ENCODE results near the gene DCBLD2.

DNA sequence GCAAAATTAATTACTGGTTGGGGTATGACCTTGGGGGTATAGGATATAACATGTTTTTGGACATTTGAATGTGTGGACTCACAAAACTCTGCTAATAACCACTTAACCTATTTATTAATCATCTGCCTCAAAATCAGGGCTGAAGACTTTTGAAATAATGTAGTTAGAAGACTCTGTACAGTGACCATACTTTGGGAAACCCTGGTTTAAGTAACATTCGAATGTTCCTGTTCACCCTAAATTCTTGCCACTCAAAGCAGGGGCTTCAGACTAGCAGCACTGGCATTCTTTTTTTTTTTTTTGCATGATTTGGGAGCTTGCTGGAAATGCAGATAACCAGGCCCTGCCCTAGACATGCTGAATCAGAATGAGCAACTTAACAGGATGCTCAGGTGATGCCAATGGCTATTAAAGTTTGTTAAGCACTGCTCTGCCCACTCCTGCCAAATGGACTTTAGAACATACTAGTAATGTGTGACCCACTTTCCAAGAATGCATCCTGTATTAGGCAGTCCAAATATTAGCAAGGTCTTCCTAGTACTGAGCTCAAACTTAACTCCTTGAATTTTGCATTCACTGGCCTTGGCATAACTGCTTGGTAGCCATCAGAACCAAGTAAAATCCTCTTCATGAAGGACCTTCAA, 151.1 kb downstream of the DCBLD2 start:
- TF ChIP-seq POLR2A (IDR thresholded peaks at IDR 0.05; ENCODE audit: low read depth) (no peak), EP300 (IDR thresholded peaks at IDR 0.05) (no peak), POLR2AphosphoS5 (IDR thresholded peaks at IDR 0.05) (no peak)
- TF ChIP-seq, protein P1, sequence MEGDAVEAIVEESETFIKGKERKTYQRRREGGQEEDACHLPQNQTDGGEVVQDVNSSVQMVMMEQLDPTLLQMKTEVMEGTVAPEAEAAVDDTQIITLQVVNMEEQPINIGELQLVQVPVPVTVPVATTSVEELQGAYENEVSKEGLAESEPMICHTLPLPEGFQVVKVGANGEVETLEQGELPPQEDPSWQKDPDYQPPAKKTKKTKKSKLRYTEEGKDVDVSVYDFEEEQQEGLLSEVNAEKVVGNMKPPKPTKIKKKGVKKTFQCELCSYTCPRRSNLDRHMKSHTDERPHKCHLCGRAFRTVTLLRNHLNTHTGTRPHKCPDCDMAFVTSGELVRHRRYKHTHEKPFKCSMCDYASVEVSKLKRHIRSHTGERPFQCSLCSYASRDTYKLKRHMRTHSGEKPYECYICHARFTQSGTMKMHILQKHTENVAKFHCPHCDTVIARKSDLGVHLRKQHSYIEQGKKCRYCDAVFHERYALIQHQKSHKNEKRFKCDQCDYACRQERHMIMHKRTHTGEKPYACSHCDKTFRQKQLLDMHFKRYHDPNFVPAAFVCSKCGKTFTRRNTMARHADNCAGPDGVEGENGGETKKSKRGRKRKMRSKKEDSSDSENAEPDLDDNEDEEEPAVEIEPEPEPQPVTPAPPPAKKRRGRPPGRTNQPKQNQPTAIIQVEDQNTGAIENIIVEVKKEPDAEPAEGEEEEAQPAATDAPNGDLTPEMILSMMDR (IDR thresholded peaks at IDR 0.05) = no peak
